GF-D8 (cell line): ENCODE data around the gene RPL6.
A peak's percentile ranks its signal among the peaks of the same experiment; 100 is the strongest.
"Not testable (repeated sequence)": the region's sequence is repeated elsewhere in the genome, so short reads cannot be mapped to it uniquely, and the experiment has no call there.

Experiments used
- DNase-seq: peaks from one replicate; lab custom pipeline; 2025; lab: John Stamatoyannopoulos, UW

Gene RPL6

DNA sequence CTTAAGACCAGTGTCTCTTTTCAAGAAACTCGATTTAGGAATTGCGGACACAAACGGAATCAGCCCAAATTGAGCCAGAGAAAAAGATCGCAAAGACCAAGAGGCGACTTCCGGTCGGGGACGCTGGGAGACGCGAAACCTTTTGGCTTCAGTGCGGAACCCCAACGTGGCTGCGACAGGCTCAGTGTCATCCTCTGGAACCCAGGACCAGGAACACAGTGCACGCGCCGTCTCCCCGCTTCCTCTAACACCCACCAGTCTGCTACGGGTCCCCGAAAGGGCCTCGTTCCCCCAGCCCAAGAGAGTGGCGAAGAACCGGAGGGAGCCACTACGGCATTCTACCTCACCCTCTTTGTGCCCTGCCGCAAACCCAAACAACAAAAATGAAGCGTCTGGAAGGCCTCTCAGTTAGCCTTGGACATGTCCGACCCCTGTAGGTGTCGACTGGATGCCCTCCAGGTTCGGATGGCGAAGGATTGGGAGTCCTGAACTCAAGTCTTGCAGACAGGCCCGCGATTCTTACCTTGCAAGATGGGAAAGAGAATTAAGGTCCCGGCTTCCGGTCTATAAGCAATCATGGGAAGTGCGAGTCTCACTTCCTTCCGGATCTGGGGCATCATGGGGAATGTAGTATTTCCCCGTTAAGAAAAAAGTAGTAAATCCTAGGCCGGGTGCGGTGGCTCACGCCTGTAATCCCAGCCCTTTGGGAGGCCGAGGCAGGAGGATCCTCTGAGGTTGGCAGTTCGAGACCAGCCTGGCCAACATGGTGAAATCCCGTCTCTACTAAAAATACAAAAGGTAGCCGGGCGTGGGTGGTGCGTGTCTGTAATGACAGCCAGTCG lies at the start of gene RPL6:
TSS of gene RPL6 (minus strand) at position 542 of the 842 bp plus-strand sequence. CDS start 949 bp downstream, outside the sequence.
- peak; percentile 85 for DNase-seq

GRCh38 chr12:112458751-112459150 lies 49.3 kb upstream of the RPL6 start:
- no peak for DNase-seq

DNA sequence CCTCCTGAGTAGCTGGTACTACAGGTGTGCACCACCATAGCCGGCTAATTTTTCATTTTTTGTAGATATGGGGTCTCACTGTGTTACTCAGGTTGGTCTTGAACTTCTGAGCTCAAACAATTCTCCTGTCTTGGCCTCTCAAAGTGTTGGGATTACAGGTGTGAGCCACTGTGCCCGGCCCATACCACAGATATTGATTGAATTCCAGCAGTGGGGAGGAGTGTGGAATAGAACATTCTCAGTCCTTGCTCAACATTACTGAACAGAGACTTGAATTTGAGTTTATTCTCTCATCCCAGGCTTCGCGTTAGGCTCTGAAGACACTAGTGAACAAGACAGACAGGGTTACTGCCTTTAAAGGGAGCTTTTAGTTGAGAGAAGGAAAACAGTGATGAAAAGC lies 48.9 kb upstream of the RPL6 start:
- DNase-seq, result no peak

DNA sequence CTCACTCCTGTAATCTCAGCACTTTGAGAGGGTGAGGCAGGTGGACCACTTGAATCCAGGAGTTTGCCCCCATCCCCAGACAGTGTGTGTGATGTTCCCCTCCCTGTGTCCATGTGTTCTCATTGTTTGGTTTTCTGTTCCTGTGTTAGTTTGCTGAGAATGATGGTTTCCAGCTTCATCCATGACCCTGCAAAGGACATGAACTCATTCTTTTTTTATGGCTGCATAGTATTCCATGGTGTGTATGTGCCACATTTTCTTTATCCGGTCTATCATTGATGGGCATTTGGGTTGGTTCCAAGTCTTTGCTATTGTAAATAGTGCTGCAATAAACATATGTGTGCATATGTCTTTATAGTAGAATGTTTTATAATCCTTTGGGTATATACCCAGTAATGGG lies 47.7 kb upstream of the RPL6 start:
- not testable (repeated sequence) for DNase-seq

DNA sequence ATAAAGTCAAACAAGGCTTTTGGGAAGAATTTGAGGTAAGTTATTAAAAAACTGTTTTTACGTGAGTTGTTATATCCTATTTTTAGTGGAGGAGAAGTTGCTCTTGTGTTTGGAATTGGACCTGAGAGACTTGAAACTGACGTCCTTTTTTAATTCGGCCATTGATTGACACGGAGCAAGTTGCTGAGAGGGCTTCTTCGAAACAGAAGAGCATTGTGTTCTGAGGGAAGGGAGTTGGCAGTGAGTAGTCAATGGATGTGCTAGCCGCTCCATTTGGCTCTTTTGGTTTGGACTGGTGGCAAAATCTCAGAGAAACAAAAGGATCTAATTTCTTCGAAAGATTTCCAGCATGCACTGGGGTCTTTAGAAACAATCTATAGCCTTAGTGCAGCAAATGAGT lies 46.6 kb upstream of the RPL6 start:
- no peak for DNase-seq

GRCh38 chr12:112450725-112451124 lies 41.3 kb upstream of the RPL6 start:
- DNase-seq, result no peak

DNA sequence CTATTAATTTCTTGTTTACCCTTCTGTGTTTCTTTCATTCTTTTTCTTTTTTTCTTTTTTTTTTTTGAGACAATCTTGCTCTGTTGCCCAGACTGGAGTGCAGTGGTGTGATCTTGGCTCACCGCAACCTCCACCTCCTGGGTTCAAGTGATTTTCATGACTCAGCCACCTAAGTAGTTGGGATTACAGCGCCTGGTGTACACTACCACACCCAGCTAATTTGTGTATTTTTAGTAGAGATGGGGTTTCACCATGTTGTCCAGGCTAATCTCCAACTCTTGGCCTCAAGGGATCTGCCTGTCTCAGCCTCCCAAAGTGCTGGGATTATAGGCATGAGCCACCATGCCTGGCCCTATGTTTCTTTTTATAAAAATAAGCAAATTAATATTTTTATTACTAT lies 38.8 kb upstream of the RPL6 start:
- DNase-seq, result not testable (repeated sequence)

- peak; percentile 80 for DNase-seq
These were observed 37.7 kb upstream of the RPL6 start for GRCh38 chr12:112447106-112447505.

DNA sequence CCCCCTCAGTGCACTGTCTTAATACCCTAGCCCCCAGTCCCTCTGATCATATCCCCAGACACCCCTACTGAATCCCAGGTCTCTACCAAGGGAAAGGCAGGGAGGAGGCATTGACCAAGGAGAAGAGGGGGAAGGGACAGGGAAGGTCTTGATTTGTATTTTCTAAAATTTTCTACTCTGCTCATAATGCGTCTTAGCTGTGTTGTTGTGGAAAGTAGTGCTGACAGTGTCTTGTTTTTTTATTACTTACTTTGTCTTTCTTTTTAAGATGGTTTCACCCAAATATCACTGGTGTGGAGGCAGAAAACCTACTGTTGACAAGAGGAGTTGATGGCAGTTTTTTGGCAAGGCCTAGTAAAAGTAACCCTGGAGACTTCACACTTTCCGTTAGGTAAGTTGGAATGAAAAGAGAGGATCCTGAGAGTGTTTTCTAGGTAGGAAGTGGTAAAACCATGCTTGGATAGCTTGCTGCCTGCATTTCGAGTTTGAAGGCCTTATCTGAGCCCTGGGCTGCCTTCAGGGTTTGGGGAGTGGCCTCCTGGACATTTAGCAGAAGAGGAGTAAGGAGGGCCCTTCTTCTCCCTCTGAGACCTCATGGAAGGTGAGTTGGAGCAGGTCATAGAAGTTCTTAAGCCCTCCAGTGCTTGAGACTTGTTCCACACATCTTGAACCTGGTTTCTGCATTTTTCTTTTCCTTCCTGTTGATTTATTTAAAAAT lies 36.8 kb upstream of the RPL6 start:
- DNase-seq, result no peak

- no peak for DNase-seq
These were observed 34.5 kb upstream of the RPL6 start for GRCh38 chr12:112443916-112444315.

DNA sequence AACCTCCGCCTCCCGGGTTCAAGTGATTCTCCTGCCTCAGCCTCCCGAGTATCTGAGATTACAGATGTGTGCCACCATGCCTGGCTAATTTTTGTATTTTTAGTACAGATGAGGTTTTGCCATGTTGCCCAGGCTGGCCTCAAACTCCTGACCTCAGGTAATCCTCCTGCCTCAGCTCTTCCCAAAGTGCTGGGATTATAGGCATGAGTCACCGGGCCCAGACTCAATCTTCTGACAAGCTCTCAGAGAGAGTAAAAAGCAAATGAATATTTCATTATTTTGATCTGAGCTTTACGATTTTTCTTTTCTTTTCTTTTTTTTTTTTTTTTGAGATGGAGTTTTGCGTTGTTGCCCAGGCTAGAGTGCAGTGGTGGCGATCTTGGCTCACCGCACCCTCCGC lies 31.2 kb upstream of the RPL6 start:
- not testable (repeated sequence) for DNase-seq

DNA sequence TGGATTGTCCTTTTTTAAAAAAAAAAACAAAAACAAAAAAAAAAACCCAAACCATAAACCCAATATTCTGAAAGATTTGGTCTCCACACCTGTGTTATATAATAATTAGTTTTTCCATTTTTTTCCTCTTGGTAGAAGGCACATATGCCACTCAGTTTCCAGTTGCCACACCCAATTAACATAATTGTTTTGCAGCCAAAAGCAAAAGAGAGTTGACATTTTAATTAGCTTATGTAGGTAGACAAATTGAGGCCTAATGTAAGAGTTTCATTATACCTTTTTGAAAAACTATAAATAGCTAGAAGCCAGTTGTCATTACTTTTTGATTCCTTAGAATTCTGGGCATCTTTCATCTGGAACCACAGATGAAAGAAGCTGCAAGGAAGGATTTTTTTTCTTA lies 30.4 kb upstream of the RPL6 start:
- DNase-seq, result no peak

- not testable (repeated sequence) for DNase-seq
These were observed 29.2 kb upstream of the RPL6 start for GRCh38 chr12:112438645-112439044.

DNA sequence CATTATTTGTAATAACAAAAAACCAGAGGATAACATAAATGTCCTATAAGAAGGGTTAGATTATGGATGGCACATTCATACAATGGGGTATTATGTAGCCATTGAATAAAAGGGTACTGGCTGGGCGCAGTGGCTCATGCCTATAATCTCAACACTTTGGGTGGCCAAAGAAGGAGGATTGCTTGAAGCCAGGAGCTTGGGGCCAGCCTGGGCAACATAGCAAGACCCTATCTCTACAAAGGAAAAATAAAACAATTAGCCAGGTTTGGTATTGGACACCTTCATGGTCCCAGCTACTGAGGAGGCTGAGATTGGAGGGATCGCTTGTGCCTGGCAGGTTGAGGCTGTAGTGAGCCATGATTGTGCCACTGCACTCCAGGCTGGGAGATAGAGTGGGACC lies 24.1 kb upstream of the RPL6 start:
- no peak for DNase-seq

DNA sequence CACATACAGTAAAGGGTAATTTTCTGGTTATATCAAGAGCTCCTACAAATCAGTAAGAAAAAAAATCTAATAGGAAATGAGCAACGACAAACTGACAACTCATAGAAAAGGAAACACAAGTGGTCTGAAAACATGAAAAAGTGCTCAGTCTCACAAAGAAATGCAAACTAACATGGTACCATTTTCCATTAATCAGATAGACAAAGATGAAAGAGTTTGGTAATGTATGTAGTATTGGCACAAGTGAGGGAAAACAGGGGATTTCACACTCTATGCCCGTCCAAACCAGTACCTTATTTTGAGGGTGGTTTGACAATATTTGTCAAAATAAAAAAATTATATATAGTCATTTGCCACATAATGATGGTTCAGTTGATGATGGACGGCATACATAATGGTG lies 22.6 kb upstream of the RPL6 start:
- no peak for DNase-seq

DNA sequence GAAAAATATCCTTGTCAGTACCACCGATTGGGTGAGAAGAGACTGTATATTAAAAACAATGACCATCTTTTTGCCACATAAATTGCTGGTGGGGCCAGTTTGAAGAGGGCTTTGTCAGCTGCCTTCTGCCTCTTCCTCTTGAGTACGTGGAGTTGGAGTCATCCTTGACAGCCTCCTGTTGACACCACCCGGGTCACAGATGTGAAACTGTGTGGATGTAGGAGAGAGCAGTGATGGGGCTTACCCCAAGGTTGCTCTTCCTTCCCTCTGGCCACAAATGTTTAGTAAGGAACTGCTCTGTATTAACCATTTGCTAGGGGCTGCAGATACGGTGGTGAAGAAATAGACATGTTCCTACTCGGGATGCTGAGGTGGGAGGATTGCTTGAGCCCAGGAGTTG lies 21.5 kb upstream of the RPL6 start:
- no peak for DNase-seq

DNA sequence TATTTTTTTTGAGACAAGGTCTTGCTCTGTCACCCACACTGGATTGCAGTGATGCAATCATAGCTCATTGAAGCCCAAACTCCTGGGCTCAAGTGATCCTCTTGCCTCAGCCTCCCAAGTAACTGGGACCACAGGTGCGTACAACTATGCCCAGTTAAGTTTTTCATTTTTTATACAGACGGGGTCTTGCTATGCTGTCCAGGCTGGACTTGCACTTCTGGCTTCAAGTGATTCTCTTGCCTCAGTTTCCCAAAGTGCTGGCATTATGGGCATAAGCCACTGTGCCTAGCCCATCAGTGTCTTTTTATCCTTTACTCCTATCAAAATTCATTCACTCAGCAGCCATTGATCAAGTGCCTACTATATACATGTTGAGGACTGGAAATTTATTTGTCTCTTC lies 18.4 kb upstream of the RPL6 start:
- no peak for DNase-seq

DNA sequence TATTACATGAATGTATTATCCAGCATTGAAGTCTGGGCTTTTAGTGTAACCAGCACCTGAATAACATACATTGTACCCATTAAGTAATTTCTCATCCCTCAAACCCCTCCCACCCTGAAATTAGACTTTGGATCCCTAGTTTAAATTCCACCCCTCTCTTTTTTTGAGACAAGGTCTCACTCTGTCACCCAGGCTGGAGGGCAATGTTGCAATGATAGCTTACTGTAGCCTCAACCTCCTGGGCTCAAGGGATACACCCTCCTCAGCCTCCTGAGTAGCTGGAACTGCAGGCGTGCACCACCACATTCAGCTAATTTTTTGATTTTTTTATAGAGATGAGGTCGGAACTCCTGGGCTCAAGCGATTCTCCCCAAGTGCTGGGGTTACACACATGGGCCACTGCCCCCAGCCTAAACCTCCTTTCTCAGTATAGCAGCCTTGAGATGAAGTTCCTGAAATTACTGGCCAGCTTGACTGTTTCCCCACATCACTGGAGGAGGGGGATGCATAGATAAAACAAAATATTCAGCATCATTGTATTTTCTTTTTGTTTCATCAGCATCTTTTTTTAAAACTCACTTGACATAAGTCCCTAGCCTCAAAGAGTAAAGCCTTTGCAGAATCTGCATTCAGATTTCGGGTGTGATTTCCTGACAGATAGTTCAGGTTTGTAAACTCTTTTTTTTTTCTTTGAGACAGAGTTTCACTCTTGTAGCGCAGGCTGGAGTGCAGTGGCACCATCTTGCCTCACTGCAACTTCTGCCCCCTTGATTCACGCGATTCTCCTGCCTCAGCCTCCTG lies 16.4 kb upstream of the RPL6 start:
- DNase-seq, result no peak

GRCh38 chr12:112424126-112424525 lies 14.7 kb upstream of the RPL6 start:
- DNase-seq, result no peak

DNA sequence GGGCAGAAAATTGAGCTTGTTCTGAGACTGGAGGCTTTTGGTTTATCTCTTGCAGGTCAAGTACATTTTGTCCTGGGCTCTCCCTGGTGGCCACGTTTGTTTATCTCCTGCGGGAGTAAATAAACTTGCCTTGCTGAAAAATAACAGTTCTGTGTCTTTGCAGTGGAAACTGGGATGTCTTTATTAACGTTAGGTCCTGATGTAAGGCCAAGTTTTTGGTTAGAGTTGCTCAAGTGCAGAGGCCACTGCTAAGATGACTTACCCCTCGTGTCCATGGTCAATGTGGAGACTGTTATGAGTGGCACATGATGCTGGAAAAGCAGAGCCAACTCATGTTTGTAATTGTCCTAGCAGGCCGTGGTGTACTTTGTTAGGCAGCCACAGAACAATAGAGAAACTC lies 13.1 kb upstream of the RPL6 start:
- no peak for DNase-seq

GRCh38 chr12:112421363-112421762 lies 12.0 kb upstream of the RPL6 start:
- DNase-seq, result no peak

GRCh38 chr12:112420740-112421139 lies 11.3 kb upstream of the RPL6 start:
- no peak for DNase-seq
